Lower leg skin (tissue), 3 donors: ENCODE measurements around the gene TRIM67.

ENCODE experiments used
- POLR2A ChIP-seq, 2 donors: fragments of 450-650 bp; IDR thresholded peaks; one replicate each; pipeline ENCODE4 v1.6.1; 2016 to 2017; ENCODE audit warnings: antibody characterized with exemption in 2 of 2, mild to moderate bottlenecking in 1 of 2, moderate library complexity in 1 of 2
- TF ChIP-seq, protein P1 (sequence below), 3 donors: fragments of 450-650 bp; IDR thresholded peaks; one replicate each; pipeline ENCODE4 v1.5.1; 2016; ENCODE audit warnings: antibody characterized with exemption in 3 of 3, mild to moderate bottlenecking in 3 of 3, moderate library complexity in 2 of 3

- TF ChIP-seq POLR2A (IDR thresholded peaks at IDR 0.05) = no peak
- TF ChIP-seq, protein P1, sequence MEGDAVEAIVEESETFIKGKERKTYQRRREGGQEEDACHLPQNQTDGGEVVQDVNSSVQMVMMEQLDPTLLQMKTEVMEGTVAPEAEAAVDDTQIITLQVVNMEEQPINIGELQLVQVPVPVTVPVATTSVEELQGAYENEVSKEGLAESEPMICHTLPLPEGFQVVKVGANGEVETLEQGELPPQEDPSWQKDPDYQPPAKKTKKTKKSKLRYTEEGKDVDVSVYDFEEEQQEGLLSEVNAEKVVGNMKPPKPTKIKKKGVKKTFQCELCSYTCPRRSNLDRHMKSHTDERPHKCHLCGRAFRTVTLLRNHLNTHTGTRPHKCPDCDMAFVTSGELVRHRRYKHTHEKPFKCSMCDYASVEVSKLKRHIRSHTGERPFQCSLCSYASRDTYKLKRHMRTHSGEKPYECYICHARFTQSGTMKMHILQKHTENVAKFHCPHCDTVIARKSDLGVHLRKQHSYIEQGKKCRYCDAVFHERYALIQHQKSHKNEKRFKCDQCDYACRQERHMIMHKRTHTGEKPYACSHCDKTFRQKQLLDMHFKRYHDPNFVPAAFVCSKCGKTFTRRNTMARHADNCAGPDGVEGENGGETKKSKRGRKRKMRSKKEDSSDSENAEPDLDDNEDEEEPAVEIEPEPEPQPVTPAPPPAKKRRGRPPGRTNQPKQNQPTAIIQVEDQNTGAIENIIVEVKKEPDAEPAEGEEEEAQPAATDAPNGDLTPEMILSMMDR (IDR thresholded peaks at IDR 0.05) = no peak
Observed at GRCh38 chr1:231265379-231265778, 103.5 kb downstream of the TRIM67 start.
